NCI-H1417 (cell line): ENCODE measurements around the gene RBL2.
A peak's percentile ranks its signal among the peaks of the same experiment; 100 is the strongest.
"Not testable (repeated sequence)": the region's sequence is repeated elsewhere in the genome, so short reads cannot be mapped to it uniquely, and the experiment has no call there.

Experiments used
- DNase-seq, 3 experiments: peaks; one replicate each; lab custom pipeline; 2025; lab: John Stamatoyannopoulos, UW

Gene RBL2, protein sequence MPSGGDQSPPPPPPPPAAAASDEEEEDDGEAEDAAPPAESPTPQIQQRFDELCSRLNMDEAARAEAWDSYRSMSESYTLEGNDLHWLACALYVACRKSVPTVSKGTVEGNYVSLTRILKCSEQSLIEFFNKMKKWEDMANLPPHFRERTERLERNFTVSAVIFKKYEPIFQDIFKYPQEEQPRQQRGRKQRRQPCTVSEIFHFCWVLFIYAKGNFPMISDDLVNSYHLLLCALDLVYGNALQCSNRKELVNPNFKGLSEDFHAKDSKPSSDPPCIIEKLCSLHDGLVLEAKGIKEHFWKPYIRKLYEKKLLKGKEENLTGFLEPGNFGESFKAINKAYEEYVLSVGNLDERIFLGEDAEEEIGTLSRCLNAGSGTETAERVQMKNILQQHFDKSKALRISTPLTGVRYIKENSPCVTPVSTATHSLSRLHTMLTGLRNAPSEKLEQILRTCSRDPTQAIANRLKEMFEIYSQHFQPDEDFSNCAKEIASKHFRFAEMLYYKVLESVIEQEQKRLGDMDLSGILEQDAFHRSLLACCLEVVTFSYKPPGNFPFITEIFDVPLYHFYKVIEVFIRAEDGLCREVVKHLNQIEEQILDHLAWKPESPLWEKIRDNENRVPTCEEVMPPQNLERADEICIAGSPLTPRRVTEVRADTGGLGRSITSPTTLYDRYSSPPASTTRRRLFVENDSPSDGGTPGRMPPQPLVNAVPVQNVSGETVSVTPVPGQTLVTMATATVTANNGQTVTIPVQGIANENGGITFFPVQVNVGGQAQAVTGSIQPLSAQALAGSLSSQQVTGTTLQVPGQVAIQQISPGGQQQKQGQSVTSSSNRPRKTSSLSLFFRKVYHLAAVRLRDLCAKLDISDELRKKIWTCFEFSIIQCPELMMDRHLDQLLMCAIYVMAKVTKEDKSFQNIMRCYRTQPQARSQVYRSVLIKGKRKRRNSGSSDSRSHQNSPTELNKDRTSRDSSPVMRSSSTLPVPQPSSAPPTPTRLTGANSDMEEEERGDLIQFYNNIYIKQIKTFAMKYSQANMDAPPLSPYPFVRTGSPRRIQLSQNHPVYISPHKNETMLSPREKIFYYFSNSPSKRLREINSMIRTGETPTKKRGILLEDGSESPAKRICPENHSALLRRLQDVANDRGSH

DNA sequence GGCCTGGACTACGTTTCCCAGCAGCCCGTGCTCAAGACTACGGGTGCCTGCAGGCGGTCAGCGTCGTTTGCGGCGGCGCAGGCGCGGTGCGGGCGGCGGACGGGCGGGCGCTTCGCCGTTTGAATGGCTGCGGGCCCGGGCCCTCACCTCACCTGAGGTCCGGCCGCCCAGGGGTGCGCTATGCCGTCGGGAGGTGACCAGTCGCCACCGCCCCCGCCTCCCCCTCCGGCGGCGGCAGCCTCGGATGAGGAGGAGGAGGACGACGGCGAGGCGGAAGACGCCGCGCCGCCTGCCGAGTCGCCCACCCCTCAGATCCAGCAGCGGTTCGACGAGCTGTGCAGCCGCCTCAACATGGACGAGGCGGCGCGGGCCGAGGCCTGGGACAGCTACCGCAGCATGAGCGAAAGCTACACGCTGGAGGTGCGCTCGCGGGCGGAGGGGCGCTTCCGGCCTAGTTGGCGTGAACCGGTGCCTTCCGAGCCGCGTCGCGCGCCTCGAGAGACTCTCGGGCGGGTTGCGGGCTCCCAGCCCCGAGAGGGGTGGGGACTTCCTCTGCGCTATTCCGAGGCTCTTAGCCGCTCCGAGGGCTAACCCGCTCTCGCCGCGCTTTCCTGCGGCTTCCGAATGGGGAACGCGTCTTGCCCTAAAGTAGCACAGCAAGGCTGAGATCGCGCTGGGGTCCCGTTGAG lies at the start of gene RBL2:
RBL2 (plus strand) TSS at position 95 of the 689 bp plus-strand sequence; CDS start at position 181, 86 bp downstream.
- peak; percentile 66 to 89 (median 84) for DNase-seq

DNA sequence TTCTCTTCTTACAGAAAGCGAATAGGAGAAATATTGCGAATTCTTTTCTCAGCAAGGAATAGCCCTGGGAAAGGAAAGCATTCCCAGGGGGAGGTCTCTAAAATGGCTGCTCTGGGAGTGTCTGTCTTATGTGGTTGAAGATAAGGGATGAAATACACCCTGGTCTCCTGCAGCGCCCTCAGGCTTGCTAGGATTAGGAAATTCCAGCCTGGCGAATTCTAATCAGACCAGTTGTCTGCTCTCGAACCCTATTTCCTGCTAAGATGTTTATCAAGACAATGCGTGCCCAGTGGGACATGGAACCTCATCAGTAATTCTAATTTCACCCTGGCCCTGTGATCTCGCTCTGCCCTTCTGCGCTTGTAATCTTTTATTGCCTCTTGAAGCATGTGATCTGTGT lies 49.7 kb upstream of the RBL2 start:
- DNase-seq: not testable (repeated sequence)

DNA sequence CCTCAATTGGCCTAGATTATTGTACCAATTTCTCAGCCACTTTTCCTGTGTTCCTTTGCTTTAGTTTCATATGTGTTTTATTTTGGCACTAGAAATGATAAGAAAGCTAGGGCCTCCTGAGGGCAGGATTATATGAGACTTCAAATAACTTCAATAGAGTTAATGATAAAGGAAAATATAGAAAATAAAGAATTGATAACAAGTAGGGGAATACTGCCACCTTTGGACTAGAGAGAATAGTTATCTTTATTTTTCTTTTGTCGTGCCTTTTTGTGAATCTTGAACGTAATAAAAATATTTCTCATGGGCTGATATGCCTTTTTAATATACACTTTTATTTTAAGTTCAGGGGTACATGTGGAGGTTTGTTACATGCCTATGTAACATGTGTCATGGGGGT lies 29.3 kb upstream of the RBL2 start:
- no peak for DNase-seq

DNA sequence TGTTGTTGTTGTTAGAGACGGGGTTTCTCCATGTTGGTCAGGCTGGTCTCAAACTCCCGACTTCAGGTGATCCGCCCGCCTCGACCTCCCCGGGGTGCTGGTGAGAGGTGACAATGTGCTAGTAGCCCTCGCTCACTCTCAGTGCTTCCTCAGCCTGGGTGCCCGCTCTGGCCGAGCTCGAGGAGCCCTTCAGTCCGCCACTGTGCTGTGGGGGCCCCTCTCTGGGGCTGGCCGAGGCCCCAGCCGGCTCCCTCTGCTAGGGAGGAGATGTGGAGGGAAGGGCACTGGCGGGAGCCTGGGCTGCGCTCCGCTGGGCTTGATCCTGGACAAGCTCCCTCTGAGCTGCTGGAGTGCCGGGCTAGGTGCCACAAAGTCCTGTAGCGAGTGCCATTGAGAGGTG lies 21.7 kb upstream of the RBL2 start:
- no peak for DNase-seq

DNA sequence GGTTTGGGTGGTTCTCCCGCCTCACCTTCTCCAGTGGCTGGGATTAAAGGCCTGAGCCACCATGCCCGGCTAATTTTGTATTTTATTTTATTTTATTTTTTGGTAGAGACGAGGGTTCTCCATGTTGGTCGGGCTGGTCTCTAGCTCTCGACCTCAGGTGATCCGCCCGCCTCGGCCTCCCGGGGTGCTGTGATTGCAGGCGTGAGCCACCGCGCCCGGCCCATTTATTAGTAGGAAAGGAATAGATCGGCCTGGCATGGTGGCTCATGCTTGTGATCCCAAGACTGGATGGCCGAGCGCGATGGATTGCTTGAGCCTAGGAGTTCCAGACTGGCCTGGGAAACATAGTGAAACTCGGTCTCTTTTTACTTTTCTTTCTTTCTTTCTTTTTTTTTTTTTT lies 20.4 kb upstream of the RBL2 start:
- DNase-seq: no peak

DNA sequence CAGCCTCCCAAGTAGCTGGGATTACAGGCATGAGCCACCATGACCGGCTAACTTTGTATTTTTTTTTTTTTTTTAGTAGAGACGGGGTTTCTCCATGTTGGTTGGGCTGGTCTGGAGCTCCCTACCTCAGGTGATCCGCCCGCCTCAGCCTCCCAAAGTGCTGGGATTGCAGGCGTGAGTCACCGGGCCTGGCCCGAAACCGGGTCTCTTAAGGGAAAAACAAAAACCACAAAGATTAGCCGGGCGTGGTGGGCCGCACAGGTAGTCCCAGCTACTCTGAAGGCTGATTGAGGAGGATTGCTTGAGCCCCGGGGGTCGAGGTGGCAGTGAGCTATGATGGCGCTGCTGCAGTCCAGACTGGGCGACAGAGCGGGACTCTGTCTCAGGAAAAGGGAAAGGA lies 19.9 kb upstream of the RBL2 start:
- no peak for DNase-seq

DNA sequence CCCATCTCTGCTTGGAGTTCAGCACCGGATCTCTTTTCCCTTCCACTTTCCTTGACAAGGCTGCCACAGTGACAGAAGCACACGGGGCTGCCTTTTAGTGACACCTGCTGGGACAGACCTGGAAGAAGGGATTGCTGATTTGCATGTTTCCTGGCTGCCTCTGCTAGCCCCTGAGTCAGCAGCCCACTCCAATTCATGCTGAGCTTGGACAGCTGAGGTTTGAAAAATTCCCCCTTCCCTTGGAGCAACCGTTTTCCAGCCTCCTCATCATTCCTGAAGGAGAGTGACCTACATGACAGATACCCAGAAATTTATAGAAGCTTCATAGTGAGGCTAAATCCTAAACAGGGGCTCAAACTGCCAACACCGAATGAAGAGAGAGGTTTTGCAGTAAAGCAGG lies 18.8 kb upstream of the RBL2 start:
- peak; percentile 6 to 78 (median 46) for DNase-seq

DNA sequence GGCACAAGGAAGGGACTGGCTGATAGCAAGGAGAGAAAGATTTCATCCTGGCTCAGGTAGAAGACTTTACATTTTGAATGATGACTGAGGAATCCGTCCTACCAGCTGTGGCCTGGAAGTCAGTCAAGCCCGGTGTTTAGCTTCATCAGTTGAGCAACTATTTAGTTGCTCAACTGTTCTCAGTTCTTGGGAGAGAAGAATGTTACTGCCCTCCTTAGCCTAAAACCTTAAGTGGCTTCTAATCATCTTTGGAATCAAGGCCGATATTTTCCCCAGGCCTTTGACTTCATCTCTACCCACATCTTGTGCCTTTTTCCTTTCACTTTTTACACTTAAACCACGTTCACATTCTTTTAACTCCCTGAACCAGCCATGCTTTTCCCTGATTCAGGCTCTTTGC lies 17.3 kb upstream of the RBL2 start:
- no peak for DNase-seq

DNA sequence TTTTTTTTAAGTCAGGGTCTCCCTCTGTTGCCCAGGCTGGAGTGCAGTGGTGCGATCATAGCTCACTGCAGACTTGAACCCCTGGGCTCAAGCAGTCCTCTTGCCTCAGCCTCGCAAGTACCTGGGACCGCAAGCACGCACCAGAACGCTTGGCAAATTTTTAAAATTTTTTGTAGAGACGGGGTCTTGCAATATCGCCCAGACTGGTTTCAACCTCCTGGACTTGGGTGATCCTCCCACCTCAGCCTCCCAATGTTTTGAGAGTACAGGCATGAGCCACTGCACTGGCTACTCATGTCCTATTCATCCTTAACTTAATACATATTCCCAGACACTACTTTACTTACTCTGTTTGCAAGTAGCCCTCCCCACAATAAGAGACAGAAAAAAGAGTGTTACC lies 16.3 kb upstream of the RBL2 start:
- no peak for DNase-seq

DNA sequence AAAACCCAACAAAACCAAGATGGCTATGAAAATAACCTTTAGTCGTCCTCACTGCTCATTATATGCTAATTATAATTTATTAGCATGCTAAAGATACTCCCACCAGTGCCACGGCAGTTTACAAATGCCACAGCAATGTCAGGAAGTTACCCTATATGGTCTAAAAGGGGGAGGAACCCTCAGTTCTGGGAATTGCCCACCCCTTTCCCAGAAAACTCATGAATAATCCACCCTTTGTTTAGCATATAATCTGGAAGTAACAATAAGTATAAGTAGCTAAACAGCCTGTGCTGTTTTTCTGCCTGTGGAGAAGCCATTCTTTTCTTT lies 14.9 kb upstream of the RBL2 start:
- not testable (repeated sequence) for DNase-seq

DNA sequence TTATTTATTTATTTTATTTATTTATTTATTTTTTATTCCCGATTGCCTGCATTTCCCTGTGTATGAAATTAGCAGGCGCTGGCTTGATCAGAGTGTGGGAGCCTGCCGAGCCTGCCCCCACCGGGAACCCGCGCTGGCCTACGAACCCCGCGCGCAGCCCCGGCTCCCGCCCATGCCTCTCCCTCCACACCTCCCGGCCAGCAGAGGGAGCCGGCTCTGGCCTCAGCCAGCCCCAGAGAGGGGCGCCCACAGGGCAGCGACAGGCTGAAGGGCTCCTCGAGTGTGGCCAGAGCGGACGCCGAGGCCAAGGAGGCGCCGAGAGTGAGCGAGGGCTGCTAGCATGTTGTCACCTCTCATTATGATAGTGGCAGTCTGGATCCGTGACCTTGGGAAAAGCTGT lies 13.0 kb upstream of the RBL2 start:
- no peak for DNase-seq

DNA sequence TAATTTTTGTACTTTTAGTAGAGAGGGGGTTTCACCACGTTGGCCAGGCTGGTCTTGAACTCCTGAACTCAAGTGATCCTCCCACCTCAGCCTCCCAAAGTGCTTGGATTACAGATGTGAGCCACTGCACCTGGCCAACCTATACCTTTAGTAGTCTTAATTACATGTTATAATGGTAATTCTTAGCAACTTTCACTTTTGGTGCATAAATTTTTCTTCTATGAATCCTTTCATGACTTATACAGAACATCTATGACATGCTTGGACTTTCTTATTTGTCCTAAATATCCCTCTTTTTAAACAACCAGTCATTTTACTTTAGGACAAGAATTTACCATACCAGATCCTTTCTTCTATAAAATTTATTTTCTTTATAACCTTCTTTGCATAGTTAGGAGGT lies 10.3 kb upstream of the RBL2 start:
- DNase-seq: not testable (repeated sequence)

DNA sequence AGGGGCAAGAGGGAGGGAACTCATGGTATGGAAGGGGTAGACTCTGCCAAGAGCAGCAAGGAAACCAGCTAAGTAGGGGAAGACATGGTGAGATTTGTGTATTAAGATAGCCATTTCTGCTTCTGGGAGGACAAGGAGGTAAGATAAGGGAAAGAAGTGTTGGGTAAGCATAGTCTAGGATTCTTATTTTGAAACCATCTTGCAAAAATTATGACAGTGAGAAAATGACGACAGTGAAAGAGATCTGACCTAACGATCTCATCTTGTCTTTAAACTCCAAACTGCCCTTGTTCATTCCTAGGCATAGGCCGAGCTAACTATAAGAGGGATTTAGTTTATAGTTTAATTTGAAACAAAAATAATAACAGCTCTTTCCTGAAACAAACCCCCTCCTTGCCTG lies 5.6 kb upstream of the RBL2 start:
- DNase-seq: no peak

DNA sequence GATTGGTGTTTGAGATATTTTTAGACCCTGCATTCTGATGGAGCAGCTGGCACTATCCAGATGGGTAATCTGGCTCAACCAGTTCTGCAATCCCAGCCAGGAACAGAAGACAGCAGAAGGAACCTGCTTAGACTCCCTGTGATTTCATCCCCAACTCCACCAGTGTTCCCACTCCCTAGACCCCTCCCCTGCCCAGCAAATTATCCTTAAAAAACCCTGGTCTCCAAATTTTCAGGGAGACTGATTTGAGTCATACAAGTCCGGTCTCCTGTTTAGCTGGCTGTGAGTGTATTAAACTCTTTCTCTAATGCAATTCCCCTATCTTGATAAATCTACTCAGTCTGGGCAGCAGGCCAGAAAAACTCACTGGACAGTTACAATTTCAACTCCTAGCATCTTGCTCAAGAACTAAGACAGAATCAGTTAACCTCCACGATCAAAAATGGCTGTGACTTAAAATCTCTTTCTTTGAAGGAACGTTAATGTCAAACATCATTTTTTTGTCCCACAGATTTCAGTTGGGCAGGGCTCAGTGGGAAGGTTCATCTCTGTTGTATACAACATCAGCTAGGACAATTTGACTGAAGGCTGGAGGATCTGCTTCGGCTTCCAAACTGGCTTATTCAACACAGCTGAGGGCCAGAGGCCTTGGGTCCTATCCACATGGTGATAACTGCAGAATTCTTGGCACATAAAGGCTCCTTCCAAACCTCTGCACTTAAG lies 4.9 kb upstream of the RBL2 start:
- DNase-seq: peak in 1 of 3 experiments; percentile 5

DNA sequence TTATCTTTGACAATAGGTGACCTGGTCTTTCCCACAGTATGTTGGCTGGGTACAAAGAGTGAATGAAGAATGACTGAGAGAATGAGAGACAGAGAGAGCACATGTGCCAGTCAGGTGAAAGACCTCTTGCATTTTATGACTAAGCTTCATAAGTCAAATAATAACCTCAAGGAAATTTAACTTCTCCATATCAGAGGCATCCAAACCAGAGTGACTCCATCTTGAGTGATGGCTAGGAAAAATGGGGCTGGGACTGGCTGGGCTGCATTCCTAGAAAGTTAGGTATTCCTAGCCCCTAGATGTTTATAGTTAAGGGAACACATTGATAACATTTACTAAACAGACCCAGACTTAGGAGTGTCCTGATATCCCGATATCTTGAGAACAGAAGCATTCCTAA lies 3.9 kb upstream of the RBL2 start:
- no peak for DNase-seq

DNA sequence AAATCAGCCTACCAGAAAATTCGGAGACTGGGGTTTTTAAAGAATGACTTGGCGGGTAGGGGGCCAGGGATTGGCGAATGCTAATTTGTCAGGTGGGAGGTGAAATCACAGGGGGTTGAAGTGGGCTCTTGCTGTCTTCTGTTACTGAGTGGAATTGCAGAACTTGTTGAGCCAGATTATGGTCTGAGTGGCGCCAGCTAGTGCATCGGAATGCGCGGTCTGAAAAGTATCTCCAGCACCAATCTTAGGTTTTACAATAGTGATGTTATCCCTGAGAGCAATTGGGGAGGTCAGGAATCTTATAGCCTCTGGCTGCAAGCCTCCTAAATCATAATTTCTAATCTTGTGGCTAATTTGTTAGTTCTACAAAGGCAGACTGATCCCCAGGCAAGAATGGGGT lies 762 bp upstream of the RBL2 start:
- no peak for DNase-seq

DNA sequence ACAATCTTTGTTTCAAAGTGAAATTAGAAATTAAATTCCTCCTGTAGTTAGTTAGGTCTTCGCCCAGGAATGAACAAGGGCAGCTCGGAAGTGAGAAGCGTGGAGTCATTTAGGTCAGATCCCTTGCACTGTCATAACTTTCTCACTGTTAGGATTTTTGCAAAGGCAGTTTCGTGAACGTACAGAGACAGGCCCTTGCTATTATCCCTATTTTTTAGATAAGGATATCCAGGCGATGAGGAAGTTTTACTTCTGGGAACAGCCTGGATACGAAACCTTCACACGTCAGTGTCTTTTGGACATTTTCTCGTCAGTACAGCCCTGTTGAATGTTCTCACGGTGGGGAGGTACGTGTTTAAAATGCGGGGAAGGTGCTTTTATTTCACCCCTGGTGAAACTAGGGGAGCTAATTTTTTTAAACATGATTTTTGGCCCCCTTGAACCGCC lies 318 bp upstream of the RBL2 start:
- DNase-seq: no peak

DNA sequence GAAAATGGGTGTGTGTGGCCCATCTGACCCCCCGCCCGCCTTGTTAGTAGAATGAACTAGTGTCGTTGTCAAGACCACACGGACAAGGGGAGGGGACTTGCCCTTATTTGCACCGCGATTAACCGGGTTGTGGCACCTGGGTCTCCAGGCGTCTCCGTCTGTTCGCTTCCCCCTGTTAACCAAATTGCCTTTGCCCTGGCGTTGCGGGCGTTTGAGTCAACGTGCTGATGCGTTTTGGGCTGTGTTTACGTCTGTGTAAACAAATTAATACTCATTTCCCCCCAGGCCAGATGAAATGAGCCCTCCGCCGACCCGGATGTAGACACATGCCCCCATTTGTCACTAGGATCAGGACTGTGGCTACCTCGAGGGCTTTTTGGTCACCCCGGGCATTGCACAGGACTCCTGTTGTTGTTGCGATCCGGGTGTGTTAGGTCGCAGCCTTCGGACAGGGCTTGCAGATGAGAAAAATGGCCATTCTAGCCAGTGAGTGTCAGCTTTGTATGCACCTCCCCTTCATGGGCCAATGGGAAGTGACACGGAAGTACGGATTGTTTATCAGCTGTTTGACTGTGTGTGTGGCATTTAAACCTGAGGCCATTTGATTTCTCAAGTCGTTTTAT lies 906 bp downstream of the RBL2 start:
- DNase-seq: peak; percentile 67 to 87 (median 76)

DNA sequence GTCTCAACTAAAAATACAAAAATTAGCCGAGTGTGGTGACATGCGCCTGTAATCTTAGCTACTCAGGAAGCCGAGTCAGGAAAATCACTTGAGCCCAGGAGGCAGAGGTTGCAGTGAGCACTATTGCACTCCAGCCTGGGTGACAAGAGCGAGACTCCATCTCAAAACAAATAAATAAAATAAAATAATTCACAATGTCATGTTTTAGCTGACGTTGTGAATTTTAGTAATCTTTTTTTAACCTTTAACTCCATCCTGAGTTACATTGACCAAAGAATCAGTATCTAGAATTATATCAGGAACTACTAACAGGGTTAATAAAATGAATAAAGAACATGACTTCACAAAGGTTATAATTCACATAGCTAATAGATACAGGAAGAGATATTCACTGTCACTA lies 5.9 kb downstream of the RBL2 start:
- no peak for DNase-seq

DNA sequence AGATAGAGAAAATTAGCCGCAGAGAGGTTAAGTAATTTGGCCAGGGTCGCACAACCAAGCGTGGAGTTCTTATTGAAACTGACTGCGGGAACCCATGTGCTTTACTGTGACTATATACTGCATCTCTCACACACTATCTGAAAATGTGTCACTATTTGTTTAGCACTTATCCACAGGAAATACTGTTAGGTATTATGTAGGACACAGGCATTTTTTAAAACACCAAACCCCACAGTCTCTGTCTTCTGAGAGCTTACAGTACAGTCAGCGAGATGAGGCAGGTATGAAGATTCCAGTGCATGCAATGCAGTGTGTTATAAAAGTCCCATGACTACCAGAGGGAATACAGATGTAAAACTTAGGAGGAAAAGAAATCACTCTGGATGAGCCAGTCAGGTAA lies 11.3 kb downstream of the RBL2 start:
- DNase-seq: no peak

DNA sequence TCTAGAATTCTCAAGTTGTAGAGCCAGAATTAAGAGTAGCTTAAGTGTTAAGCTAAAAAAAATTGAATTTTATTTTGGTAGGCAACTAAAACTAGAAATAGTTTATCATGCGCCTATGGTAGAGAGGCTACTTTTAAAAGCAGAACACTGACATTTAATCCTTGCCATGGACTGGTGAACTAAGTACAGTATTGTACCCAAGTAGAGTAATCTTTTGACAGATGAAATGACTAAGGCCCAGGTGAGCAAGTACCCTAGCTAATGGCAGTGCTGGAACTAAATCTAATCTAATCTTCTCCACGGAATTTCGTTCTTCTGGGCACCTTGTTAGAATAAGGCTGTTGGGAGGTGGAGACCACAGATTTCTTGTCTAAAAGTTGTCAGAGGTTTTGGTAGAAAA lies 11.8 kb downstream of the RBL2 start:
- no peak for DNase-seq
